Ovary (tissue), 3 donors: ENCODE measurements around the gene DYNC2I2.

Experiments
- CTCF ChIP-seq, 3 donors: fragments of 450-650 bp in 2 of 3; fragments of 200-600 bp in 1 of 3; IDR thresholded peaks; one replicate each; pipeline versions ENCODE4 v1.5.1 to v1.8.0; 2016 to 2022; ENCODE audit warnings: antibody characterized with exemption in 3 of 3, mild to moderate bottlenecking in 1 of 3
- EP300 ChIP-seq: sonication (generic); formaldehyde crosslinking; IDR thresholded peaks from one replicate; pipeline ENCODE4 v1.6.1; 2017; ENCODE audit warnings: antibody characterized with exemption
- POLR2A ChIP-seq: fragments of 450-650 bp; IDR thresholded peaks from one replicate; pipeline ENCODE4 v1.6.1; 2017; ENCODE audit warnings: antibody characterized with exemption, mild to moderate bottlenecking, moderate library complexity
- donor health status: DM: no; HTN: no; CAD: no.

- TF ChIP-seq CTCF (IDR thresholded peaks at IDR 0.05) (no peak), POLR2A (no peak), EP300 (no peak)
Observed at GRCh38 chr9:128634651-128635262, 21.9 kb downstream of the DYNC2I2 start.
